H9 (cell line): ENCODE results near the gene FATE1. TPM values are rescaled to one million over a fixed set of nuclear protein-coding genes. Genes with fewer than 3 reads are reported as not detected.

Experiments
- DNase-seq: peaks from one replicate; pipeline ENCODE4 v3.0.0-alpha.2; 2017
- H2AFZ ChIP-seq: one replicate; pipeline ENCODE4 v1.6.1; 2013; ENCODE audit warnings: mild to moderate bottlenecking, low read length, control low read depth, moderate library complexity
- H2AK5ac ChIP-seq: 2 replicates; pipeline ENCODE4 v1.6.1; 2013; ENCODE audit warnings: low read length, control low read depth, mixed read lengths; ENCODE audit not compliant: insufficient read length
- H2BK120ac ChIP-seq: one replicate; pipeline ENCODE4 v1.6.1; 2013; ENCODE audit warnings: low read depth, mild to moderate bottlenecking, low read length, control low read depth, inconsistent platforms; ENCODE audit not compliant: poor library complexity, severe bottlenecking
- H2BK12ac ChIP-seq: 2 replicates; pipeline ENCODE4 v1.6.1; 2013; ENCODE audit warnings: low read length, control low read depth, mixed read lengths, low read depth; ENCODE audit not compliant: insufficient read length
- H2BK15ac ChIP-seq: 2 replicates; pipeline ENCODE4 v1.6.1; 2013; ENCODE audit warnings: low read depth, low read length, control low read depth
- H2BK20ac ChIP-seq: one replicate; pipeline ENCODE4 v1.6.1; 2013; ENCODE audit warnings: low read depth, mild to moderate bottlenecking, low read length, control low read depth, inconsistent platforms; ENCODE audit not compliant: poor library complexity, severe bottlenecking
- H2BK5ac ChIP-seq: 2 replicates; pipeline ENCODE4 v1.6.1; 2013; ENCODE audit warnings: low read length, control low read depth, mixed read lengths; ENCODE audit not compliant: insufficient read length
- H3K14ac ChIP-seq: 2 replicates; pipeline ENCODE4 v1.6.1; 2013; ENCODE audit warnings: low read length, control low read depth; ENCODE audit not compliant: insufficient read depth
- H3K18ac ChIP-seq: 2 replicates; pipeline ENCODE4 v1.6.1; 2013; ENCODE audit warnings: low read depth, mild to moderate bottlenecking, mixed read lengths, low read length, control low read depth; ENCODE audit not compliant: insufficient read length
- H3K23ac ChIP-seq: 2 replicates; pipeline ENCODE4 v1.6.1; 2013; ENCODE audit warnings: low read length, control low read depth, mixed read lengths, low read depth; ENCODE audit not compliant: insufficient read length
- H3K23me2 ChIP-seq: 2 replicates; pipeline ENCODE4 v1.6.1; 2013; ENCODE audit warnings: low read depth, mild to moderate bottlenecking, mixed read lengths, low read length, control low read depth; ENCODE audit not compliant: insufficient read length, poor library complexity, severe bottlenecking
- H3K27ac ChIP-seq: 2 replicates; pipeline ENCODE4 v1.5.1; 2013; ENCODE audit warnings: low read length, control low read depth, mixed read lengths, low read depth; ENCODE audit not compliant: insufficient read length
- H3K27me3 ChIP-seq: 2 replicates; pipeline ENCODE4 v1.6.1; 2013; ENCODE audit warnings: low read length, control low read depth, inconsistent platforms; ENCODE audit not compliant: insufficient read depth
- H3K4ac ChIP-seq: 2 replicates; pipeline ENCODE4 v1.6.1; 2013; ENCODE audit warnings: low read depth, mild to moderate bottlenecking, control low read depth, inconsistent platforms, low read length, moderate library complexity
- H3K4me1 ChIP-seq: 2 replicates; pipeline ENCODE4 v1.6.1; 2013; ENCODE audit warnings: low read length, control low read depth, inconsistent platforms; ENCODE audit not compliant: insufficient read depth
- H3K4me2 ChIP-seq: 2 replicates; pipeline ENCODE4 v1.6.1; 2013; ENCODE audit warnings: low read length, control low read depth, mixed read lengths; ENCODE audit not compliant: insufficient read length, insufficient read depth
- H3K56ac ChIP-seq: 2 replicates; pipeline ENCODE4 v1.6.1; 2013; ENCODE audit warnings: low read depth, mild to moderate bottlenecking, mixed read lengths, low read length, control low read depth; ENCODE audit not compliant: insufficient read length
- H3K79me1 ChIP-seq: 2 replicates; pipeline ENCODE4 v1.6.1; 2013; ENCODE audit warnings: low read depth, mild to moderate bottlenecking, moderate library complexity, low read length, control low read depth, inconsistent platforms; ENCODE audit not compliant: insufficient read depth, poor library complexity, severe bottlenecking
- H3K79me2 ChIP-seq: 2 replicates; pipeline ENCODE4 v1.6.1; 2013; ENCODE audit warnings: low read length, control low read depth, inconsistent platforms; ENCODE audit not compliant: insufficient read depth
- H3K9ac ChIP-seq: 2 replicates; pipeline ENCODE4 v1.6.1; 2013; ENCODE audit warnings: low read length, control low read depth, mixed read lengths; ENCODE audit not compliant: insufficient read length; ENCODE audit errors: extremely low read depth
- H3K9me3 ChIP-seq: one replicate; pipeline ENCODE4 v1.6.1; 2013; ENCODE audit warnings: low read depth, low read length, inconsistent platforms; ENCODE audit not compliant: control insufficient read depth
- H3T11ph ChIP-seq: one replicate; pipeline ENCODE4 v1.6.1; 2013; ENCODE audit warnings: mild to moderate bottlenecking, low read length, control low read depth, inconsistent platforms
- H4K20me1 ChIP-seq: one replicate; pipeline ENCODE4 v1.6.1; 2013; ENCODE audit not compliant: control insufficient read depth, insufficient read length, insufficient read depth
- H4K5ac ChIP-seq: 2 replicates; pipeline ENCODE4 v1.6.1; 2013; ENCODE audit warnings: low read depth, mild to moderate bottlenecking, mixed read lengths, low read length, control low read depth; ENCODE audit not compliant: insufficient read length
- H4K8ac ChIP-seq: replicated peaks from 2 replicates; pipeline ENCODE4 v1.6.1; 2013; ENCODE audit warnings: low read length, control low read depth, mixed read lengths, low read depth; ENCODE audit not compliant: insufficient read length
- H4K91ac ChIP-seq: 2 replicates; pipeline ENCODE4 v1.6.1; 2013; ENCODE audit warnings: low read depth, mild to moderate bottlenecking, moderate library complexity, mixed read lengths, low read length, control low read depth; ENCODE audit not compliant: insufficient read length
- H3K27ac Mint-ChIP-seq, 3 experiments: 2 replicates in 2 of 3; 3 replicates in 1 of 3; pipeline ENCODE4 v1.8.0; 2020 to 2021; ENCODE audit warnings: mixed read lengths in 3 of 3, mild to moderate bottlenecking in 1 of 3, moderate library complexity in 1 of 3
- H3K27me3 Mint-ChIP-seq: 2 replicates; pipeline ENCODE4 v1.8.0; 2021; ENCODE audit warnings: low read depth, mild to moderate bottlenecking, moderate library complexity, mixed read lengths
- H3K36me3 Mint-ChIP-seq, 3 experiments: 2 replicates in 2 of 3; 3 replicates in 1 of 3; pipeline ENCODE4 v1.8.0; 2020 to 2021; ENCODE audit warnings: low read depth in 3 of 3, mixed read lengths in 3 of 3; ENCODE audit not compliant: insufficient read depth in 1 of 3
- H3K4me1 Mint-ChIP-seq, 2 experiments: 2 replicates each; pipeline ENCODE4 v1.8.0; 2020; ENCODE audit warnings: mixed read lengths in 2 of 2
- H3K4me3 Mint-ChIP-seq, 2 experiments: 2 replicates in 1 of 2; 3 replicates in 1 of 2; pipeline ENCODE4 v1.8.0; 2020 to 2021; ENCODE audit warnings: mild to moderate bottlenecking in 2 of 2, mixed read lengths in 2 of 2, moderate library complexity in 1 of 2
- H3K9me3 Mint-ChIP-seq, 2 experiments: 2 replicates in 1 of 2; 3 replicates in 1 of 2; pipeline ENCODE4 v1.8.0; 2020; ENCODE audit warnings: mild to moderate bottlenecking in 2 of 2, mixed read lengths in 2 of 2, moderate library complexity in 1 of 2
- CTCF ChIP-seq: fragments of 200-600 bp; sonication (generic); conservative IDR thresholded peaks from 3 replicates; pipeline ENCODE4 v1.8.0; 2021; ENCODE audit warnings: antibody characterized with exemption, mild to moderate bottlenecking
- WGBS: extraction: QIAGEN DNeasy Blood & Tissue Kit; methylation state at CpG from one replicate; pipeline ENCODE4 v1.1.7; 2013; ENCODE audit warnings: missing lambda C conversion rate, low lambda C conversion rate, mixed read lengths; ENCODE audit not compliant: insufficient read length; ENCODE audit errors: extremely low coverage; 5-methylcytosine and 5-hydroxymethylcytosine counted together
- total RNA-seq: library from RNA; stranded (reverse); gene quantifications from 2 replicates; pipeline ENCODE4 v1.2.1, GENCODE V29; 2021

Gene FATE1
- total RNA-seq, 1 experiment from 2014 or later: not detected

DNA sequence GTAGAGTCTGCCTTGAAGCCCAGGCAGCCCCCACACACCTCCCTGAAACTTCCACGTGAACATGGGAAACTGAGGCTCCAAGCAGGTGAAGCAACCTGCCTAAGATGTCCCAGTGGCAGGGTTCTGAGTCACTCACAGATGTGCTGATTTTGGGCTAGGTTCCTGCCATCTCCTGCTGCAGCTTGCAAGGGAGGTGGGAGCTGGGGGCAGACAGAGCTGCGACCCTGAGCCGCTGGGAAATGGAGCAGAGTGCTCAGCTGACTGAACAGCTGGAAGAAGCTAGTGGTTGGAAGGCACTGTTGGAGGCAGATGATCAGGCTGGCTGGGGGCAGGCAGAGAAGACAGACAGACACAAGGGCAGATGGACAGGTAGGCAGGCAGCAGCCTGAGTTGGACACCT lies 3.6 kb upstream of the FATE1 start:
- H3K9me3 Mint-ChIP-seq: peaks cover 45 to 51% of the 10 kb centered on the region in 2 experiments
- no peak overlapping the region for H4K8ac ChIP-seq
- H3K18ac ChIP-seq: no peak overlapping the region
- no peak overlapping the region for H2AK5ac ChIP-seq
- H3K79me2 ChIP-seq: no peaks in the 10 kb centered on the region
- no peak overlapping the region for H3T11ph ChIP-seq
- H3K4me1 ChIP-seq: no peaks in the 10 kb centered on the region; the same call in 1 of the 2 replicates
- no peaks in the 10 kb centered on the region for H4K20me1 ChIP-seq
- H3K4me3 Mint-ChIP-seq: no peak overlapping the region
- H2BK120ac ChIP-seq: no peak overlapping the region
- H4K91ac ChIP-seq: no peak overlapping the region
- no peak overlapping the region for H3K14ac ChIP-seq
- H3K23me2 ChIP-seq: no peaks in the 10 kb centered on the region
- no peaks in the 10 kb centered on the region for H3K79me1 ChIP-seq
- peaks cover 10% of the 10 kb centered on the region for H3K27me3 Mint-ChIP-seq
- no peak overlapping the region for H3K23ac ChIP-seq
- H3K9me3 ChIP-seq: peaks cover 48% of the 10 kb centered on the region
- no peaks in the 10 kb centered on the region for H3K27me3 ChIP-seq
- WGBS: no CpG with 5 or more reads among the region's 3 CpGs
- H3K4me2 ChIP-seq: no peak overlapping the region
- H2BK15ac ChIP-seq: no peak overlapping the region
- H3K27ac Mint-ChIP-seq: no peak overlapping the region
- no peak overlapping the region for H2BK5ac ChIP-seq
- no peak overlapping the region for H3K9ac ChIP-seq
- DNase-seq: no peak
- no peak overlapping the region for H2AFZ ChIP-seq
- H2BK20ac ChIP-seq: no peak overlapping the region
- peaks cover 0 to 2% (median 1%) of the 10 kb centered on the region in 3 experiments; a peak in 4 of 7 replicates for H3K36me3 Mint-ChIP-seq
- H3K27ac ChIP-seq: no peak overlapping the region
- TF ChIP-seq CTCF: no peak
- no peak overlapping the region for H3K4ac ChIP-seq
- peaks cover 13 to 19% of the 10 kb centered on the region in 2 experiments for H3K4me1 Mint-ChIP-seq
- H3K56ac ChIP-seq: no peak overlapping the region
- H2BK12ac ChIP-seq: no peak overlapping the region
- no peak overlapping the region for H4K5ac ChIP-seq
